HEK293 (cell line): ENCODE data around the gene ECM1.

ENCODE experiments used
- CTCF ChIA-PET: fragments of 350-600 bp; formaldehyde crosslinking; extraction: SDS; loops from one replicate; lab custom pipeline; 2021; ENCODE audit warnings: antibody characterized with exemption; lab: Yijun Ruan, JAX
- POLR2A ChIA-PET: fragments of 300-600 bp; formaldehyde crosslinking; extraction: SDS; loops from one replicate; lab custom pipeline; 2020; ENCODE audit warnings: antibody characterized with exemption, inconsistent platforms; lab: Yijun Ruan, JAX
- H3K27ac ChIP-seq: fragments of 200-500 bp; sonication (Bioruptor generic); 2 replicates; pipeline ENCODE4 v1.5.1; 2014; ENCODE audit warnings: low read depth, low read length, control low read depth, inconsistent platforms; ENCODE audit errors: extremely low read depth
- H3K36me3 ChIP-seq, 2 experiments: fragments of 200-500 bp in 1 of 2; sonication (Bioruptor generic) in 1 of 2; 1 replicate in 1 of 2; 2 replicates in 1 of 2; pipeline ENCODE4 v1.5.1; 2014 to 2017; ENCODE audit warnings: inconsistent platforms in 2 of 2, low read length in 2 of 2; ENCODE audit not compliant: control insufficient read depth in 2 of 2, insufficient read depth in 1 of 2
- H3K4me1 ChIP-seq: fragments of 200-500 bp; sonication (Bioruptor generic); 2 replicates; pipeline ENCODE4 v1.5.1; 2014; ENCODE audit warnings: mild to moderate bottlenecking, low read length, inconsistent platforms; ENCODE audit not compliant: control insufficient read depth, insufficient read depth
- H3K4me3 ChIP-seq: 2 replicates; pipeline ENCODE4 v1.5.1; 2011; ENCODE audit warnings: low read depth, mild to moderate bottlenecking, control low read depth, low read length, moderate library complexity
- H3K9me3 ChIP-seq: fragments of 200-500 bp; sonication (Bioruptor generic); 2 replicates; pipeline ENCODE4 v1.5.1; 2014; ENCODE audit warnings: low read depth, low read length, inconsistent platforms; ENCODE audit not compliant: control insufficient read depth, insufficient read depth
- EGR2 ChIP-seq: fragments of 450-650 bp; formaldehyde crosslinking; IDR thresholded peaks from 2 replicates; pipeline ENCODE4 v1.5.1; 2016; ENCODE audit warnings: low read depth, missing biosample characterization, missing genetic modification characterization
- KLF9 ChIP-seq: fragments of 450-650 bp; formaldehyde crosslinking; IDR thresholded peaks from 2 replicates; pipeline ENCODE4 v1.5.1; 2016; ENCODE audit warnings: missing biosample characterization, missing genetic modification characterization, low read depth
- WT1 ChIP-seq: fragments of 450-650 bp; formaldehyde crosslinking; IDR thresholded peaks from 2 replicates; pipeline ENCODE4 v1.5.1; 2016; ENCODE audit warnings: missing biosample characterization, missing genetic modification characterization
- ZFHX2 ChIP-seq: fragments of 450-650 bp; formaldehyde crosslinking; conservative IDR thresholded peaks from 2 replicates; pipeline ENCODE4 v1.5.1; 2016; ENCODE audit warnings: missing biosample characterization, missing genetic modification characterization
- ZNF112 ChIP-seq: fragments of 450-650 bp; formaldehyde crosslinking; IDR thresholded peaks from 2 replicates; pipeline ENCODE4 v1.5.0; 2017; ENCODE audit warnings: missing biosample characterization, missing genetic modification characterization
- ZNF157 ChIP-seq: fragments of 450-650 bp; formaldehyde crosslinking; IDR thresholded peaks from 2 replicates; pipeline ENCODE4 v1.5.1; 2016; ENCODE audit warnings: missing biosample characterization, missing genetic modification characterization
- ZNF223 ChIP-seq: fragments of 450-650 bp; formaldehyde crosslinking; IDR thresholded peaks from 2 replicates; pipeline ENCODE4 v1.5.1; 2016; ENCODE audit warnings: missing biosample characterization, missing genetic modification characterization
- ZNF324 ChIP-seq: fragments of 450-650 bp; formaldehyde crosslinking; IDR thresholded peaks from 2 replicates; pipeline ENCODE4 v1.5.1; 2016; ENCODE audit warnings: missing biosample characterization, missing genetic modification characterization
- ZNF530 ChIP-seq: fragments of 450-650 bp; formaldehyde crosslinking; IDR thresholded peaks from 2 replicates; pipeline ENCODE4 v1.5.1; 2016; ENCODE audit warnings: low read depth, missing biosample characterization, missing genetic modification characterization
- ZNF558 ChIP-seq: fragments of 450-650 bp; formaldehyde crosslinking; IDR thresholded peaks from 2 replicates; pipeline ENCODE4 v1.5.1; 2016; ENCODE audit warnings: missing biosample characterization, missing genetic modification characterization
- ZNF610 ChIP-seq: fragments of 450-650 bp; formaldehyde crosslinking; IDR thresholded peaks from 2 replicates; pipeline ENCODE4 v1.5.1; 2016; ENCODE audit warnings: missing biosample characterization, missing genetic modification characterization, borderline replicate concordance
- ZNF658 ChIP-seq: fragments of 450-650 bp; formaldehyde crosslinking; IDR thresholded peaks from 2 replicates; pipeline ENCODE4; 2016; ENCODE audit warnings: missing biosample characterization, missing genetic modification characterization
- ZNF707 ChIP-seq: fragments of 450-650 bp; formaldehyde crosslinking; IDR thresholded peaks from 2 replicates; pipeline ENCODE4 v1.5.1; 2016; ENCODE audit warnings: missing biosample characterization, missing genetic modification characterization
- ZNF777 ChIP-seq: fragments of 450-650 bp; formaldehyde crosslinking; IDR thresholded peaks from 2 replicates; pipeline ENCODE4 v1.5.1; 2017; ENCODE audit warnings: missing biosample characterization, missing genetic modification characterization, borderline replicate concordance
- ZSCAN30 ChIP-seq: fragments of 450-650 bp; IDR thresholded peaks from 2 replicates; pipeline ENCODE4 v1.5.1; 2018; ENCODE audit warnings: missing biosample characterization, mild to moderate bottlenecking, missing genetic modification characterization, moderate library complexity
- TF ChIP-seq, protein P1 (sequence below): fragments of 450-650 bp; formaldehyde crosslinking; IDR thresholded peaks from 2 replicates; pipeline ENCODE4 v1.5.1; 2016; ENCODE audit warnings: missing biosample characterization, missing genetic modification characterization
- TF ChIP-seq, protein P2 (sequence below): fragments of 450-650 bp; formaldehyde crosslinking; IDR thresholded peaks from 2 replicates; pipeline ENCODE4 v1.5.1; 2016; ENCODE audit warnings: missing biosample characterization, missing genetic modification characterization
- TF ChIP-seq, protein P3 (sequence below): fragments of 450-650 bp; formaldehyde crosslinking; IDR thresholded peaks from 2 replicates; pipeline ENCODE4 v1.5.1; 2016; ENCODE audit warnings: missing biosample characterization, missing genetic modification characterization, borderline replicate concordance
- TF ChIP-seq, protein P4 (sequence below): fragments of 450-650 bp; formaldehyde crosslinking; IDR thresholded peaks from 2 replicates; pipeline ENCODE4 v1.5.1; 2016; ENCODE audit warnings: missing biosample characterization, missing genetic modification characterization

The ECM1 gene

DNA sequence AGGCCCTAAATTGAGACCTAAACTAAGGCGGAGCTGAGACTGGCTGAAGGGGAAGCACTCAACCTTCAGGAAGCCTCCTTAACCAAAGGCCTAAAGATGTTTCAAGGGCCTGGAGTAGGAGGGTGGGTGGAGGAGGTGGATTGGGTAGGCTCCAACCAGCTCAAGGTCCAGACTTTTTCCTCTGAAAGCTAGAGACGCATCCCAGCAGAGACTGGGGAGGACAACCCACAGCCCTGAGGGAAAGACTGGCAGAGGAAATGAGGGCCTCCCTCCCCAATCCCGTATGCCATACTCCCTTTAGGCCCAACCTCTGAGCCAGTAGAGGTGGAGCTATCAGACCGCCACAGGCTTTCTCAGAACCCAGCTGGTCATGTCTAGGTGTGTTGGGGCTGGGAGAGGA is 1.1 kb downstream of the ECM1 start:
- H3K4me3 ChIP-seq: no peak overlapping the region
- H3K4me1 ChIP-seq: no peaks in the 10 kb centered on the region
- ChIA-PET CTCF (interaction anchor here (1.8 kb wide), 1 partner anchor 24 kb away, joined by 8 read pairs; no protein-coding TSS in a partner anchor), POLR2A (no interaction called here)
- H3K27ac ChIP-seq: no peak overlapping the region
- H3K9me3 ChIP-seq: no peaks in the 10 kb centered on the region
- TF ChIP-seq ZFHX2 (tag by site-specific recombination) (peak; percentile 58), ZNF223 (tag by site-specific recombination) (no peak), ZNF530 (no peak), ZNF610 (no peak), EGR2 (tag by site-specific recombination) (peak; percentile 53), WT1 (tag by site-specific recombination) (peak; percentile 52; the same call in 1 of the 2 replicates), ZNF777 (tag by site-specific recombination) (no peak), ZNF112 (no peak), ZNF324 (no peak)
- H3K36me3 ChIP-seq: peaks cover 10 to 56% of the 10 kb centered on the region in 2 experiments; a peak in 2 of 3 replicates

DNA sequence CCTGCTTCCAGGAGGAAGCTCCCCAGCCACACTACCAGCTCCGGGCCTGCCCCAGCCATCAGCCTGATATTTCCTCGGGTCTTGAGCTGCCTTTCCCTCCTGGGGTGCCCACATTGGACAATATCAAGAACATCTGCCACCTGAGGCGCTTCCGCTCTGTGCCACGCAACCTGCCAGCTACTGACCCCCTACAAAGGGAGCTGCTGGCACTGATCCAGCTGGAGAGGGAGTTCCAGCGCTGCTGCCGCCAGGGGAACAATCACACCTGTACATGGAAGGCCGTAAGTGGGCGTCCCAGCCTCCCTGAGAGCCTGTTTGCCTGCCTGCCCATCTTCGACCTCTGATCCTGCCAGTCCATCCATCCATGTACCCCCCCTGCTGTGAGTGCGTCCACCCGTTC is 3.6 kb downstream of the ECM1 start:
- Histone ChIP-seq H3K9me3 (no peaks in the 10 kb centered on the region), H3K4me3 (no peak overlapping the region), H3K36me3 (peaks cover 3 to 31% of the 10 kb centered on the region in 2 experiments; a peak in 2 of 3 replicates), H3K27ac (no peak overlapping the region), H3K4me1 (no peaks in the 10 kb centered on the region)
- POLR2A ChIA-PET: interaction anchor here (0.9 kb wide), 1 partner anchor 24 kb away, joined by 3 read pairs; the partner anchor contains the start of gene TARS2
- CTCF ChIA-PET: interaction anchor here (1.1 kb wide), 1 partner anchor 22 kb away, joined by 3 read pairs; no protein-coding TSS in a partner anchor
- TF ChIP-seq, protein P1, sequence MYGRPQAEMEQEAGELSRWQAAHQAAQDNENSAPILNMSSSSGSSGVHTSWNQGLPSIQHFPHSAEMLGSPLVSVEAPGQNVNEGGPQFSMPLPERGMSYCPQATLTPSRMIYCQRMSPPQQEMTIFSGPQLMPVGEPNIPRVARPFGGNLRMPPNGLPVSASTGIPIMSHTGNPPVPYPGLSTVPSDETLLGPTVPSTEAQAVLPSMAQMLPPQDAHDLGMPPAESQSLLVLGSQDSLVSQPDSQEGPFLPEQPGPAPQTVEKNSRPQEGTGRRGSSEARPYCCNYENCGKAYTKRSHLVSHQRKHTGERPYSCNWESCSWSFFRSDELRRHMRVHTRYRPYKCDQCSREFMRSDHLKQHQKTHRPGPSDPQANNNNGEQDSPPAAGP: no peak
- TF ChIP-seq, protein P2, sequence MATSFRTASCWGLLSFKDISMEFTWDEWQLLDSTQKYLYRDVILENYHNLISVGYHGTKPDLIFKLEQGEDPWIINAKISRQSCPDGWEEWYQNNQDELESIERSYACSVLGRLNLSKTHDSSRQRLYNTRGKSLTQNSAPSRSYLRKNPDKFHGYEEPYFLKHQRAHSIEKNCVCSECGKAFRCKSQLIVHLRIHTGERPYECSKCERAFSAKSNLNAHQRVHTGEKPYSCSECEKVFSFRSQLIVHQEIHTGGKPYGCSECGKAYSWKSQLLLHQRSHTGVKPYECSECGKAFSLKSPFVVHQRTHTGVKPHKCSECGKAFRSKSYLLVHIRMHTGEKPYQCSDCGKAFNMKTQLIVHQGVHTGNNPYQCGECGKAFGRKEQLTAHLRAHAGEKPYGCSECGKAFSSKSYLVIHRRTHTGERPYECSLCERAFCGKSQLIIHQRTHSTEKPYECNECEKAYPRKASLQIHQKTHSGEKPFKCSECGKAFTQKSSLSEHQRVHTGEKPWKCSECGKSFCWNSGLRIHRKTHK (tag by site-specific recombination): no peak

DNA sequence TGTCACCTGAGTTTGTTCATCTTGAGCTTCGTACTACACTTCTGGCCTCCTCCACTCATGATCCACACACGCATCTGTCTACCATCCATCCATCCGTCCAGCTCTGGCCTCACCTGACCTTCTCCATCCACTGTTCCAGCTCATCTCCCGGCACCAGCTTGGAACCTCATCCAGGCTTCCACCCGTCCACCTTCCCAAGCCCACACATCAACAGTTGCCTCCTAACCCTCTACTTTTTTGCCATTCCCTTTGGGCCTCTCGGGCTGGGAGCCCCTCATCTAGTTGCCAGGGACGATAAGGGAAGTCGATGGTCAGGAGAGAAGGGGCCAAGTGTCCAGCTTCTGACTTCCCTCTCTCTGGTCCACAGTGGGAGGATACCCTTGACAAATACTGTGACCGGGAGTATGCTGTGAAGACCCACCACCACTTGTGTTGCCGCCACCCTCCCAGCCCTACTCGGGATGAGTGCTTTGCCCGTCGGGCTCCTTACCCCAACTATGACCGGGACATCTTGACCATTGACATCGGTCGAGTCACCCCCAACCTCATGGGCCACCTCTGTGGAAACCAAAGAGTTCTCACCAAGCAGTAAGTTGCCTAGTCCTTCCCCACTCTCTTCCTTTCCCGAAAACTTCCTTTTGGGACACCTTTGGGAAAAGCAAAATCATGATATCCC is 4.2 kb downstream of the ECM1 start:
- Histone ChIP-seq H3K4me3 (no peak overlapping the region), H3K9me3 (no peaks in the 10 kb centered on the region), H3K27ac (no peak overlapping the region), H3K36me3 (peaks cover 0 to 25% of the 10 kb centered on the region in 2 experiments; a peak in 1 of 3 replicates), H3K4me1 (no peaks in the 10 kb centered on the region)
- ChIA-PET CTCF (interaction anchor here (1.1 kb wide), 1 partner anchor 21 kb away, joined by 3 read pairs; no protein-coding TSS in a partner anchor), POLR2A (interaction anchor here (0.9 kb wide), 1 partner anchor 25 kb away, joined by 3 read pairs; the partner anchor contains the start of gene TARS2)
- no peak for TF ChIP-seq ZNF558 (tag by site-specific recombination)
- TF ChIP-seq EGR2 (tag by site-specific recombination): no peak
- TF ChIP-seq KLF9 (tag by site-specific recombination): no peak
- TF ChIP-seq, protein P3, sequence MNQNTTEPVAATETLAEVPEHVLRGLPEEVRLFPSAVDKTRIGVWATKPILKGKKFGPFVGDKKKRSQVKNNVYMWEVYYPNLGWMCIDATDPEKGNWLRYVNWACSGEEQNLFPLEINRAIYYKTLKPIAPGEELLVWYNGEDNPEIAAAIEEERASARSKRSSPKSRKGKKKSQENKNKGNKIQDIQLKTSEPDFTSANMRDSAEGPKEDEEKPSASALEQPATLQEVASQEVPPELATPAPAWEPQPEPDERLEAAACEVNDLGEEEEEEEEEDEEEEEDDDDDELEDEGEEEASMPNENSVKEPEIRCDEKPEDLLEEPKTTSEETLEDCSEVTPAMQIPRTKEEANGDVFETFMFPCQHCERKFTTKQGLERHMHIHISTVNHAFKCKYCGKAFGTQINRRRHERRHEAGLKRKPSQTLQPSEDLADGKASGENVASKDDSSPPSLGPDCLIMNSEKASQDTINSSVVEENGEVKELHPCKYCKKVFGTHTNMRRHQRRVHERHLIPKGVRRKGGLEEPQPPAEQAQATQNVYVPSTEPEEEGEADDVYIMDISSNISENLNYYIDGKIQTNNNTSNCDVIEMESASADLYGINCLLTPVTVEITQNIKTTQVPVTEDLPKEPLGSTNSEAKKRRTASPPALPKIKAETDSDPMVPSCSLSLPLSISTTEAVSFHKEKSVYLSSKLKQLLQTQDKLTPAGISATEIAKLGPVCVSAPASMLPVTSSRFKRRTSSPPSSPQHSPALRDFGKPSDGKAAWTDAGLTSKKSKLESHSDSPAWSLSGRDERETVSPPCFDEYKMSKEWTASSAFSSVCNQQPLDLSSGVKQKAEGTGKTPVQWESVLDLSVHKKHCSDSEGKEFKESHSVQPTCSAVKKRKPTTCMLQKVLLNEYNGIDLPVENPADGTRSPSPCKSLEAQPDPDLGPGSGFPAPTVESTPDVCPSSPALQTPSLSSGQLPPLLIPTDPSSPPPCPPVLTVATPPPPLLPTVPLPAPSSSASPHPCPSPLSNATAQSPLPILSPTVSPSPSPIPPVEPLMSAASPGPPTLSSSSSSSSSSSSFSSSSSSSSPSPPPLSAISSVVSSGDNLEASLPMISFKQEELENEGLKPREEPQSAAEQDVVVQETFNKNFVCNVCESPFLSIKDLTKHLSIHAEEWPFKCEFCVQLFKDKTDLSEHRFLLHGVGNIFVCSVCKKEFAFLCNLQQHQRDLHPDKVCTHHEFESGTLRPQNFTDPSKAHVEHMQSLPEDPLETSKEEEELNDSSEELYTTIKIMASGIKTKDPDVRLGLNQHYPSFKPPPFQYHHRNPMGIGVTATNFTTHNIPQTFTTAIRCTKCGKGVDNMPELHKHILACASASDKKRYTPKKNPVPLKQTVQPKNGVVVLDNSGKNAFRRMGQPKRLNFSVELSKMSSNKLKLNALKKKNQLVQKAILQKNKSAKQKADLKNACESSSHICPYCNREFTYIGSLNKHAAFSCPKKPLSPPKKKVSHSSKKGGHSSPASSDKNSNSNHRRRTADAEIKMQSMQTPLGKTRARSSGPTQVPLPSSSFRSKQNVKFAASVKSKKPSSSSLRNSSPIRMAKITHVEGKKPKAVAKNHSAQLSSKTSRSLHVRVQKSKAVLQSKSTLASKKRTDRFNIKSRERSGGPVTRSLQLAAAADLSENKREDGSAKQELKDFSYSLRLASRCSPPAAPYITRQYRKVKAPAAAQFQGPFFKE: no peak
- TF ChIP-seq ZNF157 (tag by site-specific recombination): no peak
- TF ChIP-seq ZNF707 (tag by site-specific recombination): no peak
- no peak for TF ChIP-seq ZNF658 (tag by site-specific recombination)
- no peak for TF ChIP-seq ZSCAN30 (tag by site-specific recombination)
- TF ChIP-seq, protein P4, sequence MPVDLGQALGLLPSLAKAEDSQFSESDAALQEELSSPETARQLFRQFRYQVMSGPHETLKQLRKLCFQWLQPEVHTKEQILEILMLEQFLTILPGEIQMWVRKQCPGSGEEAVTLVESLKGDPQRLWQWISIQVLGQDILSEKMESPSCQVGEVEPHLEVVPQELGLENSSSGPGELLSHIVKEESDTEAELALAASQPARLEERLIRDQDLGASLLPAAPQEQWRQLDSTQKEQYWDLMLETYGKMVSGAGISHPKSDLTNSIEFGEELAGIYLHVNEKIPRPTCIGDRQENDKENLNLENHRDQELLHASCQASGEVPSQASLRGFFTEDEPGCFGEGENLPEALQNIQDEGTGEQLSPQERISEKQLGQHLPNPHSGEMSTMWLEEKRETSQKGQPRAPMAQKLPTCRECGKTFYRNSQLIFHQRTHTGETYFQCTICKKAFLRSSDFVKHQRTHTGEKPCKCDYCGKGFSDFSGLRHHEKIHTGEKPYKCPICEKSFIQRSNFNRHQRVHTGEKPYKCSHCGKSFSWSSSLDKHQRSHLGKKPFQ (tag by site-specific recombination): no peak
